Tibial nerve (tissue), 3 donors: ENCODE data around the gene CCNF.

ENCODE experiments used
- CTCF ChIP-seq, 5 experiments: fragments of 200-600 bp in 3 of 5; fragments of 450-650 bp in 2 of 5; sonication (generic) in 3 of 5; IDR thresholded peaks; one replicate each; pipeline ENCODE4 v1.5.1; 2016 to 2019; ENCODE audit warnings: antibody characterized with exemption in 5 of 5, mild to moderate bottlenecking in 3 of 5, moderate library complexity in 2 of 5
- POLR2A ChIP-seq, 2 donors: fragments of 450-650 bp; IDR thresholded peaks; one replicate each; pipeline ENCODE4 v1.6.1; 2017; ENCODE audit warnings: antibody characterized with exemption in 2 of 2, mild to moderate bottlenecking in 2 of 2, moderate library complexity in 2 of 2

- TF ChIP-seq CTCF (IDR thresholded peaks at IDR 0.05): no peak
- no peak for TF ChIP-seq POLR2A (IDR thresholded peaks at IDR 0.05)
These were observed 29.8 kb downstream of the CCNF start for GRCh38 chr16:2458887-2459646.
